SK-N-SH (cell line): ENCODE results near the gene ZSWIM1. TPM values are rescaled to one million over a fixed set of nuclear protein-coding genes. Genes with fewer than 3 reads are reported as not detected.

Source experiments
- CTCF ChIA-PET: fragments of 300-600, 350-600 bp; formaldehyde crosslinking; extraction: SDS; loops from one replicate; lab custom pipeline; 2021; lab: Yijun Ruan, JAX
- POLR2A ChIA-PET: fragments of 350-600 bp; sonication (Branson Sonifier 250); formaldehyde crosslinking; extraction: SDS; loops from one replicate; lab custom pipeline; 2020; ENCODE audit warnings: antibody characterized with exemption, inconsistent platforms; lab: Yijun Ruan, JAX
- DNase-seq: peaks from one replicate; pipeline ENCODE4 v3.0.0; 2012
- H2AFZ ChIP-seq: fragments of 200-600 bp; sonication (generic); 2 replicates; pipeline ENCODE4 v1.8.1; 2016; ENCODE audit warnings: antibody characterized with exemption, mild to moderate bottlenecking, low read depth
- H3F3A ChIP-seq: fragments of 200-600 bp; sonication (generic); replicated peaks from 2 replicates; pipeline ENCODE3; 2016; ENCODE audit warnings: antibody characterized with exemption, mild to moderate bottlenecking; ENCODE audit not compliant: insufficient read depth
- H3K27ac ChIP-seq, 2 experiments: fragments of 200-500 bp in 1 of 2; fragments of 200-600 bp in 1 of 2; sonication (Bioruptor generic) in 1 of 2; sonication (generic), shearing (Covaris generic) in 1 of 2; 2 replicates each; pipeline versions ENCODE4 v1.5.1 to v1.6.1; 2014 to 2016; ENCODE audit warnings: low read depth in 2 of 2, inconsistent platforms in 1 of 2, low read length in 1 of 2, mild to moderate bottlenecking in 1 of 2, mixed read lengths in 1 of 2
- H3K27me3 ChIP-seq: fragments of 200-600 bp; sonication (generic), shearing (Covaris generic); 2 replicates; pipeline ENCODE4 v1.6.1; 2016; ENCODE audit warnings: mixed run types; ENCODE audit not compliant: insufficient read depth
- H3K36me3 ChIP-seq, 2 experiments: fragments of 200-500 bp in 1 of 2; fragments of 200-600 bp in 1 of 2; sonication (Bioruptor generic) in 1 of 2; sonication (generic) in 1 of 2; replicated peaks in 1 of 2; 2 replicates each; pipeline versions ENCODE3 to v1.5.1; 2014 to 2016; ENCODE audit warnings: low read length in 1 of 2, mild to moderate bottlenecking in 1 of 2; ENCODE audit not compliant: insufficient read depth in 2 of 2, control insufficient read depth in 1 of 2
- H3K4me1 ChIP-seq, 2 experiments: fragments of 200-500 bp in 1 of 2; fragments of 200-600 bp in 1 of 2; sonication (Bioruptor generic) in 1 of 2; sonication (generic), shearing (Covaris generic) in 1 of 2; 2 replicates each; pipeline versions ENCODE4 v1.5.1 to v1.6.1; 2014 to 2016; ENCODE audit warnings: low read depth in 1 of 2, low read length in 1 of 2, mixed run types in 1 of 2; ENCODE audit not compliant: insufficient read depth in 2 of 2, control insufficient read depth in 1 of 2
- H3K4me2 ChIP-seq: fragments of 200-600 bp; sonication (generic), shearing (Covaris generic); 2 replicates; pipeline ENCODE4 v1.6.1; 2017; ENCODE audit warnings: mixed run types
- H3K4me3 ChIP-seq, 2 experiments: fragments of 200-500 bp in 1 of 2; fragments of 200-600 bp in 1 of 2; sonication (Bioruptor generic) in 1 of 2; sonication (generic), shearing (Covaris generic) in 1 of 2; 2 replicates each; pipeline versions ENCODE4 v1.5.1 to v1.8.1; 2014 to 2016; ENCODE audit warnings: low read depth in 2 of 2, inconsistent platforms in 1 of 2, low read length in 1 of 2, mild to moderate bottlenecking in 1 of 2, mixed read lengths in 1 of 2, moderate library complexity in 1 of 2
- H3K79me2 ChIP-seq: fragments of 200-600 bp; sonication (generic); 2 replicates; pipeline ENCODE4 v1.8.1; 2017; ENCODE audit warnings: mild to moderate bottlenecking; ENCODE audit not compliant: insufficient read depth
- H3K9ac ChIP-seq: fragments of 200-600 bp; sonication (generic); 2 replicates; pipeline ENCODE4 v1.6.1; 2017; ENCODE audit warnings: mixed run types
- H3K9me2 ChIP-seq: fragments of 200-600 bp; sonication (generic); 2 replicates; pipeline ENCODE4 v1.6.1; 2017; ENCODE audit warnings: mixed run types
- H3K9me3 ChIP-seq: fragments of 200-600 bp; sonication (generic); 2 replicates; pipeline ENCODE4 v1.6.1; 2017; ENCODE audit warnings: mixed run types, mild to moderate bottlenecking, moderate library complexity
- H4K20me1 ChIP-seq: fragments of 200-600 bp; sonication (generic); 2 replicates; pipeline ENCODE4 v1.6.1; 2017; ENCODE audit warnings: mild to moderate bottlenecking, mixed run types; ENCODE audit not compliant: insufficient read depth
- ELF1 ChIP-seq: IDR thresholded peaks from 2 replicates; pipeline ENCODE4 v1.4.0; 2012
- EP300 ChIP-seq, 2 experiments: IDR thresholded peaks; 2 replicates each; pipeline versions ENCODE4 v1.4.0 to v1.6.1; 2012; ENCODE audit warnings: borderline replicate concordance in 1 of 2, low read depth in 1 of 2, low read length in 1 of 2
- EZH2phosphoT487 ChIP-seq: fragments of 200-600 bp; sonication (generic); IDR thresholded peaks from 2 replicates; pipeline ENCODE4 v1.6.1; 2017; ENCODE audit warnings: low read depth, mixed run types, mild to moderate bottlenecking, antibody characterized with exemption, moderate library complexity, borderline replicate concordance
- FOSL2 ChIP-seq: IDR thresholded peaks from 2 replicates; pipeline ENCODE4 v1.4.0; 2012; ENCODE audit warnings: low read depth, mild to moderate bottlenecking, moderate library complexity, borderline replicate concordance
- FOXM1 ChIP-seq: IDR thresholded peaks from 2 replicates; pipeline ENCODE4 v1.4.0; 2012; ENCODE audit warnings: low read depth, mild to moderate bottlenecking
- GABPA ChIP-seq: IDR thresholded peaks from 2 replicates; pipeline ENCODE4 v1.4.0; 2012; ENCODE audit warnings: low read depth, mild to moderate bottlenecking
- MEF2A ChIP-seq: IDR thresholded peaks from 2 replicates; pipeline ENCODE4 v1.4.0; 2012; ENCODE audit warnings: low read depth, borderline replicate concordance
- MXI1 ChIP-seq: IDR thresholded peaks from 2 replicates; pipeline ENCODE4 v1.6.1; 2012; ENCODE audit warnings: mild to moderate bottlenecking, low read depth, low read length, improper control_type of control experiment
- POLR2AphosphoS5 ChIP-seq: IDR thresholded peaks from 2 replicates; pipeline ENCODE4 v1.6.1; 2012; ENCODE audit warnings: low read depth, low read length
- RAD21 ChIP-seq: IDR thresholded peaks from 2 replicates; pipeline ENCODE4 v1.6.1; 2012; ENCODE audit warnings: mild to moderate bottlenecking, low read length
- RCOR1 ChIP-seq: fragments of 150-350 bp; IDR thresholded peaks from 2 replicates; pipeline ENCODE4 v1.6.1; 2017; ENCODE audit warnings: antibody characterized with exemption, low read length
- RXRA ChIP-seq: IDR thresholded peaks from 2 replicates; pipeline ENCODE4 v1.4.0; 2012; ENCODE audit warnings: low read depth, mild to moderate bottlenecking, borderline replicate concordance
- SIN3A ChIP-seq: IDR thresholded peaks from 2 replicates; pipeline ENCODE4 v1.6.1; 2012; ENCODE audit warnings: low read depth, mild to moderate bottlenecking, low read length, moderate library complexity, borderline replicate concordance
- TAF1 ChIP-seq: IDR thresholded peaks from 2 replicates; pipeline ENCODE4 v1.6.1; 2012; ENCODE audit warnings: low read depth, mild to moderate bottlenecking, low read length, moderate library complexity, borderline replicate concordance
- TCF12 ChIP-seq: IDR thresholded peaks from 2 replicates; pipeline ENCODE4 v1.4.0; 2012
- TEAD4 ChIP-seq: IDR thresholded peaks from 2 replicates; pipeline ENCODE4 v1.4.0; 2012; ENCODE audit warnings: mild to moderate bottlenecking, borderline replicate concordance; ENCODE audit not compliant: insufficient read depth
- YY1 ChIP-seq: IDR thresholded peaks from 2 replicates; pipeline ENCODE4 v1.4.0; 2012; ENCODE audit warnings: low read depth, mild to moderate bottlenecking
- WGBS: methylation state at CpG from one replicate; pipeline ENCODE4 v1.1.6; 2017; ENCODE audit warnings: low lambda C conversion rate; 5-methylcytosine and 5-hydroxymethylcytosine counted together
- polyA plus RNA-seq, 3 experiments: library from polyadenylated mRNA; depleted of rRNA; stranded (reverse); fragments of >200 nt; gene quantifications; 2 replicates each; pipeline ENCODE4 v1.2.3, GENCODE V29; 2012
- TF ChIP-seq, protein P1 (sequence below): fragments of 200-600 bp; sonication (generic); IDR thresholded peaks from 2 replicates; pipeline ENCODE4 v1.6.1; 2017; ENCODE audit warnings: antibody characterized with exemption, mild to moderate bottlenecking, moderate library complexity
- TF ChIP-seq, protein P2 (sequence below): fragments of 150-350 bp; IDR thresholded peaks from 2 replicates; pipeline ENCODE4 v1.6.1; 2017; ENCODE audit warnings: antibody characterized with exemption, low read length, low read depth, borderline replicate concordance
- TF ChIP-seq, protein P3 (sequence below): fragments of 150-350 bp; IDR thresholded peaks from 2 replicates; pipeline ENCODE4 v1.6.1; 2016; ENCODE audit warnings: mild to moderate bottlenecking, low read depth, low read length

ZSWIM1 gene
- polyA plus RNA-seq, 1 of the 3 experiments (the other 2 are of a cell fraction), result 1.8 TPM

DNA sequence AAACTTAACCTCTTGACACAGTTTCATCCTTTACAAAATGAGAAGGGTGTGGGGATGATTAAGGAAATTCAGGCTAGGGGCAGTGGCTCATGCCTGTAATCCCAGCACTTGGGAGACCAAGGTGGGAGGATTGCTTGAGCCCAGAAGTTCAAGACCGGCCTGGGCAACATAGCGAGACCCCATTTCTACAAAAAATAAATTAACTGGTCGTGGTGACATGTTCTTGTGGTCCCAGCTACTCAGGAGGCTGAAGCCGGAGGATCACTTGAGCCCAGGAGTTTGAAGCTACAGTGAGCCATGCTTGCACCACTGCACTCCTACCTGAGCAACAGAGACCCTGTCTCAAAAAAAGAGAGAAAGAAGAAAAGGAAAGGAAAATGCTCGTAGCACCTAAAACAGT, 14.6 kb upstream of the ZSWIM1 start:
- Histone ChIP-seq H2AFZ (no peak overlapping the region), H3K36me3 (no peaks in the 10 kb centered on the region)
- CTCF ChIA-PET, result interaction anchor here (1.4 kb wide), 1 partner anchor 24 kb away, joined by 4 read pairs; no protein-coding TSS in a partner anchor
- TF ChIP-seq TCF12 (no peak), FOXM1 (no peak), MEF2A (no peak), FOSL2 (no peak), RXRA (no peak), EZH2phosphoT487 (no peak), ELF1 (no peak), POLR2AphosphoS5 (no peak), SIN3A (no peak), RAD21 (no peak), MXI1 (no peak), EP300 (IDR thresholded peaks at IDR 0.05; ENCODE audit: borderline replicate concordance in 1 of 2, low read depth in 1 of 2, low read length in 1 of 2) (no peak), TAF1 (no peak), YY1 (no peak), GABPA (no peak), TEAD4 (no peak), RCOR1 (no peak)
- TF ChIP-seq, protein P1, sequence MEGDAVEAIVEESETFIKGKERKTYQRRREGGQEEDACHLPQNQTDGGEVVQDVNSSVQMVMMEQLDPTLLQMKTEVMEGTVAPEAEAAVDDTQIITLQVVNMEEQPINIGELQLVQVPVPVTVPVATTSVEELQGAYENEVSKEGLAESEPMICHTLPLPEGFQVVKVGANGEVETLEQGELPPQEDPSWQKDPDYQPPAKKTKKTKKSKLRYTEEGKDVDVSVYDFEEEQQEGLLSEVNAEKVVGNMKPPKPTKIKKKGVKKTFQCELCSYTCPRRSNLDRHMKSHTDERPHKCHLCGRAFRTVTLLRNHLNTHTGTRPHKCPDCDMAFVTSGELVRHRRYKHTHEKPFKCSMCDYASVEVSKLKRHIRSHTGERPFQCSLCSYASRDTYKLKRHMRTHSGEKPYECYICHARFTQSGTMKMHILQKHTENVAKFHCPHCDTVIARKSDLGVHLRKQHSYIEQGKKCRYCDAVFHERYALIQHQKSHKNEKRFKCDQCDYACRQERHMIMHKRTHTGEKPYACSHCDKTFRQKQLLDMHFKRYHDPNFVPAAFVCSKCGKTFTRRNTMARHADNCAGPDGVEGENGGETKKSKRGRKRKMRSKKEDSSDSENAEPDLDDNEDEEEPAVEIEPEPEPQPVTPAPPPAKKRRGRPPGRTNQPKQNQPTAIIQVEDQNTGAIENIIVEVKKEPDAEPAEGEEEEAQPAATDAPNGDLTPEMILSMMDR, result no peak
- TF ChIP-seq, protein P2, sequence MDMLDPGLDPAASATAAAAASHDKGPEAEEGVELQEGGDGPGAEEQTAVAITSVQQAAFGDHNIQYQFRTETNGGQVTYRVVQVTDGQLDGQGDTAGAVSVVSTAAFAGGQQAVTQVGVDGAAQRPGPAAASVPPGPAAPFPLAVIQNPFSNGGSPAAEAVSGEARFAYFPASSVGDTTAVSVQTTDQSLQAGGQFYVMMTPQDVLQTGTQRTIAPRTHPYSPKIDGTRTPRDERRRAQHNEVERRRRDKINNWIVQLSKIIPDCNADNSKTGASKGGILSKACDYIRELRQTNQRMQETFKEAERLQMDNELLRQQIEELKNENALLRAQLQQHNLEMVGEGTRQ, result no peak
- TF ChIP-seq, protein P3, sequence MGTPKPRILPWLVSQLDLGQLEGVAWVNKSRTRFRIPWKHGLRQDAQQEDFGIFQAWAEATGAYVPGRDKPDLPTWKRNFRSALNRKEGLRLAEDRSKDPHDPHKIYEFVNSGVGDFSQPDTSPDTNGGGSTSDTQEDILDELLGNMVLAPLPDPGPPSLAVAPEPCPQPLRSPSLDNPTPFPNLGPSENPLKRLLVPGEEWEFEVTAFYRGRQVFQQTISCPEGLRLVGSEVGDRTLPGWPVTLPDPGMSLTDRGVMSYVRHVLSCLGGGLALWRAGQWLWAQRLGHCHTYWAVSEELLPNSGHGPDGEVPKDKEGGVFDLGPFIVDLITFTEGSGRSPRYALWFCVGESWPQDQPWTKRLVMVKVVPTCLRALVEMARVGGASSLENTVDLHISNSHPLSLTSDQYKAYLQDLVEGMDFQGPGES, result no peak
- TF ChIP-seq, all 33 proteins: peak for 0
- Histone ChIP-seq H3K4me2 (no peak overlapping the region), H3K4me1 (peaks cover 0 to 8% of the 10 kb centered on the region in 2 experiments; a peak in 1 of 4 replicates), H3K27ac (no peak overlapping the region), H3F3A (peaks cover 8% of the 10 kb centered on the region), H3K9me3 (no peaks in the 10 kb centered on the region), H3K4me3 (no peak overlapping the region), H3K79me2 (no peaks in the 10 kb centered on the region), H3K27me3 (no peaks in the 10 kb centered on the region), H3K9me2 (no peaks in the 10 kb centered on the region), H3K9ac (no peak overlapping the region), H4K20me1 (no peaks in the 10 kb centered on the region)
- POLR2A ChIA-PET, result interaction anchor here (0.6 kb wide), 1 partner anchor 695 kb away, joined by 3 read pairs; no protein-coding TSS in a partner anchor
- 91% methylated on average over 5 of the region's 5 CpGs for WGBS
- DNase-seq, result no peak
